GM12878 (cell line): Measurements from ENCODE around the gene SHB. TPM values are rescaled to one million over a fixed set of nuclear protein-coding genes. Genes with fewer than 3 reads are reported as not detected.

Source experiments
- ATAC-seq: fragments of 200-7000 bp; cut with Tn5 transposase; 3 replicates; pipeline ENCODE4 v1.9.1; 2020; ENCODE audit warnings: mild to moderate bottlenecking, moderate library complexity
- BruUV-seq: library from RNA; stranded (reverse); fragments of 400-500 nt; replicated peaks from 2 replicates; lab custom pipeline; 2021; lab: Mats Ljungman, UMichigan
- CTCF ChIA-PET: fragments of 300-600 bp; sonication (Branson Sonifier 250); formaldehyde crosslinking; extraction: SDS; loops from one replicate; lab custom pipeline; 2021; ENCODE audit warnings: inconsistent platforms; lab: Yijun Ruan, JAX
- POLR2A ChIA-PET: fragments of 350-600 bp; formaldehyde crosslinking; extraction: SDS; loops from one replicate; lab custom pipeline; 2021; ENCODE audit warnings: inconsistent platforms; lab: Charles Lee
- RAD21 ChIA-PET: fragments of 300-600 bp; sonication (Branson Sonifier 250); formaldehyde crosslinking; loops from one replicate; lab custom pipeline; 2023; ENCODE audit warnings: antibody characterized with exemption; ENCODE audit not compliant: unreplicated experiment; lab: Charles Lee
- SMC1A ChIA-PET: fragments of 300-600 bp; sonication (Branson Sonifier 250); formaldehyde crosslinking; loops from one replicate; lab custom pipeline; 2023; ENCODE audit not compliant: unreplicated experiment, uncharacterized antibody; lab: Charles Lee
- DNase-seq: peaks from one replicate; pipeline ENCODE4 v3.0.0-alpha.2; 2011; ENCODE audit warnings: low read depth, low spot score
- FAIRE-seq: peaks from 3 replicates; lab custom pipeline; 2011; peaks lifted over from hg19 to GRCh38; lab: Jason Lieb, UNC
- H2AFZ ChIP-seq: 2 replicates; pipeline ENCODE4 v1.6.0; 2011; ENCODE audit warnings: low read depth, low read length, control low read depth; ENCODE audit not compliant: control insufficient read depth
- H3K27ac ChIP-seq: 2 replicates; pipeline ENCODE4 v1.5.1; 2011; ENCODE audit warnings: control low read depth; ENCODE audit not compliant: control insufficient read depth, insufficient read depth
- H3K27me3 ChIP-seq, 2 experiments: replicated peaks in 1 of 2; 2 replicates each; pipeline versions ENCODE4 v1.6.0 to v1.6.1; 2011; ENCODE audit warnings: low read length in 1 of 2; ENCODE audit not compliant: control insufficient read depth in 2 of 2, insufficient read depth in 2 of 2
- H3K36me3 ChIP-seq, 2 experiments: 2 replicates each; pipeline ENCODE4 v1.5.1; 2011; ENCODE audit warnings: low read length in 1 of 2; ENCODE audit not compliant: control insufficient read depth in 2 of 2, insufficient read depth in 2 of 2
- H3K4me1 ChIP-seq: 2 replicates; pipeline ENCODE4 v1.6.1; 2011; ENCODE audit warnings: mild to moderate bottlenecking, low read length, moderate library complexity, mixed read lengths; ENCODE audit not compliant: control insufficient read depth, insufficient read depth
- H3K4me2 ChIP-seq: 2 replicates; pipeline ENCODE4 v1.6.0; 2011; ENCODE audit warnings: control low read depth; ENCODE audit not compliant: control insufficient read depth, insufficient read depth
- H3K4me3 ChIP-seq: fragments of 200-600 bp; sonication (generic); 2 replicates; pipeline ENCODE4 v1.5.1; 2016
- H3K79me2 ChIP-seq: 2 replicates; pipeline ENCODE4 v1.6.0; 2011; ENCODE audit warnings: low read length; ENCODE audit not compliant: control insufficient read depth, insufficient read depth
- H3K9ac ChIP-seq: 2 replicates; pipeline ENCODE4 v1.8.0; 2011; ENCODE audit warnings: low read length, control low read depth, mixed read lengths; ENCODE audit not compliant: control insufficient read depth, insufficient read depth
- H3K9me3 ChIP-seq: replicated peaks from 3 replicates; pipeline ENCODE4 v1.5.1; 2011; ENCODE audit warnings: mild to moderate bottlenecking, low read length; ENCODE audit not compliant: control insufficient read depth, insufficient read depth
- H4K20me1 ChIP-seq: 2 replicates; pipeline ENCODE4 v1.6.0; 2011; ENCODE audit not compliant: control insufficient read depth, insufficient read depth
- BMI1 ChIP-seq: fragments of 450-650 bp; IDR thresholded peaks from 2 replicates; pipeline ENCODE4 v1.6.1; 2016; ENCODE audit warnings: mild to moderate bottlenecking, moderate library complexity, borderline replicate concordance
- CBX3 ChIP-seq: fragments of 200-600 bp; sonication (generic); IDR thresholded peaks from 2 replicates; pipeline ENCODE4 v1.6.1; 2016; ENCODE audit warnings: low read depth, borderline replicate concordance
- CHD4 ChIP-seq: fragments of 200-600 bp; sonication (generic); IDR thresholded peaks from 2 replicates; pipeline ENCODE4 v1.6.1; 2016; ENCODE audit warnings: mild to moderate bottlenecking
- ETV6 ChIP-seq, 2 experiments: fragments of 450-650 bp in 1 of 2; IDR thresholded peaks in 1 of 2; conservative IDR thresholded peaks in 1 of 2; 2 replicates each; pipeline ENCODE4 v1.6.1; 2014; ENCODE audit warnings: antibody characterized with exemption in 1 of 2, borderline replicate concordance in 1 of 2, low read depth in 1 of 2, mild to moderate bottlenecking in 1 of 2, moderate library complexity in 1 of 2
- GABPA ChIP-seq: IDR thresholded peaks from 2 replicates; pipeline ENCODE4 v1.6.1; 2014; ENCODE audit warnings: antibody characterized with exemption, low read depth, mild to moderate bottlenecking, inconsistent platforms
- JUNB ChIP-seq: IDR thresholded peaks from 2 replicates; pipeline ENCODE4 v1.6.1; 2016; ENCODE audit warnings: antibody characterized with exemption, mild to moderate bottlenecking
- MXI1 ChIP-seq: fragments of 150-350 bp; IDR thresholded peaks from 2 replicates; pipeline ENCODE4 v1.6.1; 2011; ENCODE audit warnings: low read depth, mild to moderate bottlenecking, inconsistent platforms, low read length, improper control_type of control experiment
- NFIC ChIP-seq: IDR thresholded peaks from 2 replicates; pipeline ENCODE4 v1.6.1; 2012; ENCODE audit warnings: low read depth, mild to moderate bottlenecking, inconsistent platforms, low read length, moderate library complexity
- NFYA ChIP-seq: IDR thresholded peaks from 2 replicates; pipeline ENCODE4 v1.6.1; 2011; ENCODE audit warnings: low read depth, mild to moderate bottlenecking, low read length, improper control_type of control experiment, borderline replicate concordance
- NRF1 ChIP-seq: conservative IDR thresholded peaks from 2 replicates; pipeline ENCODE4 v1.6.1; 2011; ENCODE audit warnings: mild to moderate bottlenecking, low read depth, low read length, improper control_type of control experiment
- PAX5 ChIP-seq: IDR thresholded peaks from 2 replicates; pipeline ENCODE4 v1.6.1; 2011; ENCODE audit warnings: low read depth, low read length, borderline replicate concordance
- POLR2A ChIP-seq: IDR thresholded peaks from 2 replicates; pipeline ENCODE4 v1.6.1; 2011; ENCODE audit warnings: low read depth, mild to moderate bottlenecking, low read length
- RFX5 ChIP-seq: IDR thresholded peaks from 2 replicates; pipeline ENCODE4 v1.6.1; 2011; ENCODE audit warnings: low read depth, low read length, improper control_type of control experiment
- SMC3 ChIP-seq: IDR thresholded peaks from 2 replicates; pipeline ENCODE4 v1.6.1; 2011; ENCODE audit warnings: low read length, improper control_type of control experiment, borderline replicate concordance
- STAT1 ChIP-seq: fragments of 450-650 bp; conservative IDR thresholded peaks from 2 replicates; pipeline ENCODE4 v1.6.1; 2014; ENCODE audit warnings: antibody characterized with exemption, mild to moderate bottlenecking
- YBX1 ChIP-seq: fragments of 450-650 bp; IDR thresholded peaks from 2 replicates; pipeline ENCODE4 v1.6.1; 2016; ENCODE audit warnings: antibody characterized with exemption
- ZBED1 ChIP-seq: IDR thresholded peaks from 2 replicates; pipeline ENCODE4 v1.6.1; 2016; ENCODE audit warnings: borderline replicate concordance
- ZNF217 ChIP-seq: fragments of 450-650 bp; IDR thresholded peaks from 2 replicates; pipeline ENCODE4 v1.6.1; 2017; ENCODE audit warnings: antibody characterized with exemption, mild to moderate bottlenecking
- ZZZ3 ChIP-seq: IDR thresholded peaks from 2 replicates; pipeline ENCODE4 v1.6.1; 2011; ENCODE audit warnings: low read depth; ENCODE audit not compliant: control insufficient read depth, insufficient read length
- WGBS: methylation state at CpG from one replicate; pipeline ENCODE4 v1.1.6; 2016; ENCODE audit warnings: low lambda C conversion rate; ENCODE audit not compliant: insufficient replicate concordance, insufficient coverage; ENCODE audit errors: missing lambda C conversion rate; 5-methylcytosine and 5-hydroxymethylcytosine counted together
- in situ Hi-C: fragments of 300-500 bp; cut with MboI; formaldehyde crosslinking; loops from 9 replicates; pipeline ENCODE4 v1.14.3; 2018; ENCODE audit warnings: mixed read lengths
- intact Hi-C: fragments of 100-400 bp; cut with micrococcal nuclease; formaldehyde crosslinking; loops from one replicate; pipeline ENCODE4 v1.14.2; 2022; ENCODE audit not compliant: unreplicated experiment
- polyA plus RNA-seq, 11 experiments: library from polyadenylated mRNA; depleted of rRNA in 4 of 11; unstranded in 6 of 11; stranded (reverse) in 5 of 11; fragments of >200 nt; fragmentation: Nextera tagmentation in 4 of 11; fragmentation: Illumina TruSeq in 1 of 11; extraction: Ambion mirVana in 4 of 11; extraction: Trizol in 1 of 11; gene quantifications; 1 replicate in 1 of 11; 2 replicates in 10 of 11; pipeline versions ENCODE4 v1.2.1 to v1.2.3, GENCODE V29; 2011 to 2016; ENCODE audit warnings: inconsistent platforms in 2 of 11, missing spikeins in 2 of 11, low read depth in 1 of 11
- total RNA-seq, 4 experiments: library from RNA; depleted of rRNA in 3 of 4; stranded (reverse); fragments of >200 nt in 3 of 4; fragmentation: Illumina TruSeq in 1 of 4; extraction: Trizol in 1 of 4; gene quantifications; 2 replicates each; pipeline versions ENCODE4 v1.2.1 to v1.2.3, GENCODE V29; 2013 to 2021
- TF ChIP-seq, protein P1 (sequence below): IDR thresholded peaks from 2 replicates; pipeline ENCODE4 v1.6.1; 2011; ENCODE audit warnings: low read depth, mild to moderate bottlenecking, low read length, moderate library complexity, borderline replicate concordance; ENCODE audit errors: extremely low read depth
- TF ChIP-seq, protein P2 (sequence below): fragments of 450-650 bp; IDR thresholded peaks from 2 replicates; pipeline ENCODE4 v1.6.1; 2017; ENCODE audit warnings: antibody characterized with exemption, mild to moderate bottlenecking, moderate library complexity
- TF ChIP-seq, protein P3 (sequence below): IDR thresholded peaks from 2 replicates; pipeline ENCODE4 v1.6.1; 2012; ENCODE audit warnings: low read depth, low read length, improper control_type of control experiment

Gene SHB
- total and polyA plus RNA-seq, 10 of the 15 experiments (the other 5 are each of a cell fraction or from before 2014, with no cell fraction given): 0.29 to 6.2 (median 1.3) TPM

DNA sequence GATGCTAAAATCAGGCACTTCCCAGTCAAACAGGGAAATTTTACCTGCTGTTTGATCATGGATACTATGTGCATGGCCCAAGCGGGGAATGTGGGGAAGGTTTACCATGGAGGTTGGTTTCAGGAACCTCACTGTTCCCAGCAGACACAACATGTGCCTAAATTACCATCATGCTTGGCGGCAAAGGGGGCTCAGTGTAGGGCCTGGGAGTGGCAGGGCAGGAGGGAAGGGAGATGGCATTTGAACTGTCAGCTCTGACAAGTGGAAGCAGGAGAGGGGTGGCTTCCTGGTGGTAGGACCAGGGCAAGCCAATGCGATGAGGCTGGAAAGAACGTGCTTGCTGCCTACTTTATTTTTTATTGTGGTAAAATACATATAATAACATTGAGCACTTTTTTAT is 93.4 kb downstream of the SHB start (continued):
- no peak for TF ChIP-seq STAT1
- TF ChIP-seq JUNB: no peak
- TF ChIP-seq CHD4: no peak
- no peak for TF ChIP-seq NFYA
- no peak for TF ChIP-seq RFX5
- TF ChIP-seq, protein P1, sequence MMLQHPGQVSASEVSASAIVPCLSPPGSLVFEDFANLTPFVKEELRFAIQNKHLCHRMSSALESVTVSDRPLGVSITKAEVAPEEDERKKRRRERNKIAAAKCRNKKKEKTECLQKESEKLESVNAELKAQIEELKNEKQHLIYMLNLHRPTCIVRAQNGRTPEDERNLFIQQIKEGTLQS: no peak
- no peak for TF ChIP-seq ETV6 (conservative IDR thresholded peaks at IDR 0.05 in 1 of 2, IDR thresholded peaks at IDR 0.05 in 1 of 2; ENCODE audit: borderline replicate concordance in 1 of 2, low read depth in 1 of 2)
- TF ChIP-seq, protein P2, sequence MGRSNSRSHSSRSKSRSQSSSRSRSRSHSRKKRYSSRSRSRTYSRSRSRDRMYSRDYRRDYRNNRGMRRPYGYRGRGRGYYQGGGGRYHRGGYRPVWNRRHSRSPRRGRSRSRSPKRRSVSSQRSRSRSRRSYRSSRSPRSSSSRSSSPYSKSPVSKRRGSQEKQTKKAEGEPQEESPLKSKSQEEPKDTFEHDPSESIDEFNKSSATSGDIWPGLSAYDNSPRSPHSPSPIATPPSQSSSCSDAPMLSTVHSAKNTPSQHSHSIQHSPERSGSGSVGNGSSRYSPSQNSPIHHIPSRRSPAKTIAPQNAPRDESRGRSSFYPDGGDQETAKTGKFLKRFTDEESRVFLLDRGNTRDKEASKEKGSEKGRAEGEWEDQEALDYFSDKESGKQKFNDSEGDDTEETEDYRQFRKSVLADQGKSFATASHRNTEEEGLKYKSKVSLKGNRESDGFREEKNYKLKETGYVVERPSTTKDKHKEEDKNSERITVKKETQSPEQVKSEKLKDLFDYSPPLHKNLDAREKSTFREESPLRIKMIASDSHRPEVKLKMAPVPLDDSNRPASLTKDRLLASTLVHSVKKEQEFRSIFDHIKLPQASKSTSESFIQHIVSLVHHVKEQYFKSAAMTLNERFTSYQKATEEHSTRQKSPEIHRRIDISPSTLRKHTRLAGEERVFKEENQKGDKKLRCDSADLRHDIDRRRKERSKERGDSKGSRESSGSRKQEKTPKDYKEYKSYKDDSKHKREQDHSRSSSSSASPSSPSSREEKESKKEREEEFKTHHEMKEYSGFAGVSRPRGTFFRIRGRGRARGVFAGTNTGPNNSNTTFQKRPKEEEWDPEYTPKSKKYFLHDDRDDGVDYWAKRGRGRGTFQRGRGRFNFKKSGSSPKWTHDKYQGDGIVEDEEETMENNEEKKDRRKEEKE: no peak

DNA sequence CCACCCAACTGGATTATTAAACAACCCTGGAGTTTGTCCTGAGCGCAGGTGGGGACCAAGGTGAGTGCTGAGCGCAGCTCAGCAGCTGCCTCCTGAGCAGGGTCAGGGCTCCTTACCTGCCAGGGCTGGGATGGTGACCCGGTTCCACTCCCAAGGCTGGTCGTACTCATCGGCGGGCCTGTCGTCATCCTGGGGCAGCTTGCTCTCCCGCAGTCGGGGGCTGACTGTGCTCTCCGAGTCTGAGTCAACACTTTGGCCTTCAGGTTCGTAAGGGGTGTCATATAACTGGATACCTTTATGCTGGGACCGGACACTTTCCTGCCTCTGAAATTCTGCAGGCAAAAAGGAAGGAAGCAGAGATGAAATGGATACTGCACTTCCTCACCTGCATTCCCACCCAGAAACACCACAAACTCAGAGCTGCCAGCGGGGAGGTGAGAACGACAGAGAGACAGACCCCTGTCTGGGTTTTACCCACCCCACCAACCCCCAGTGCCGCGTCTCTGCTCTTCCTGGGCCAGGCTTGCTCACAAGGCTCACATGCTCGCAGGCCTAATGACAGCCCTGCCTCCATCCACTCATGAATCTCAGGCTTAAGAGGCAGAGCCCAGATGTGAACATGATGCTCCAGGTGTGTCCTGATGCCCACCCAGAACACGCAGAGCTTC is 94.4 kb downstream of the SHB start:
- intact Hi-C loops: no loop called here
- Histone ChIP-seq H4K20me1 (no peaks in the 10 kb centered on the region), H3K27ac (no peak overlapping the region), H3K36me3 (no peaks in the 10 kb centered on the region), H3K4me3 (no peak overlapping the region), H2AFZ (no peak overlapping the region), H3K79me2 (no peaks in the 10 kb centered on the region), H3K4me1 (no peaks in the 10 kb centered on the region), H3K9ac (no peak overlapping the region), H3K27me3 (no peaks in the 10 kb centered on the region; a peak in 1 of 4 replicates), H3K9me3 (no peaks in the 10 kb centered on the region), H3K4me2 (no peak overlapping the region)
- CTCF ChIA-PET: no interaction called here
- DNase-seq: no peak
- RAD21 ChIA-PET: interaction anchor here (0.6 kb wide), 1 partner anchor 286 kb away, joined by 3 read pairs; no protein-coding TSS in a partner anchor
- no peak for FAIRE-seq
- SMC1A ChIA-PET: interaction anchor here (1.0 kb wide), 1 partner anchor 77 kb away, joined by 3 read pairs; no protein-coding TSS in a partner anchor
- no TSS peak for BruUV-seq
- 57% methylated on average over 18 of the region's 18 CpGs for WGBS
- in situ Hi-C loops: loop anchor here (25.0 kb wide), 1 partner anchor 1037 kb away; no protein-coding TSS in a partner anchor
- ATAC-seq: no peak
- POLR2A ChIA-PET: no interaction called here
- no peak for TF ChIP-seq PAX5
- TF ChIP-seq GABPA: no peak
- no peak for TF ChIP-seq POLR2A
- TF ChIP-seq, protein P3, sequence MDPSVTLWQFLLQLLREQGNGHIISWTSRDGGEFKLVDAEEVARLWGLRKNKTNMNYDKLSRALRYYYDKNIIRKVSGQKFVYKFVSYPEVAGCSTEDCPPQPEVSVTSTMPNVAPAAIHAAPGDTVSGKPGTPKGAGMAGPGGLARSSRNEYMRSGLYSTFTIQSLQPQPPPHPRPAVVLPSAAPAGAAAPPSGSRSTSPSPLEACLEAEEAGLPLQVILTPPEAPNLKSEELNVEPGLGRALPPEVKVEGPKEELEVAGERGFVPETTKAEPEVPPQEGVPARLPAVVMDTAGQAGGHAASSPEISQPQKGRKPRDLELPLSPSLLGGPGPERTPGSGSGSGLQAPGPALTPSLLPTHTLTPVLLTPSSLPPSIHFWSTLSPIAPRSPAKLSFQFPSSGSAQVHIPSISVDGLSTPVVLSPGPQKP: no peak
- no peak for TF ChIP-seq MXI1
- no peak for TF ChIP-seq BMI1
- no peak for TF ChIP-seq ZBED1
- TF ChIP-seq YBX1: no peak
- no peak for TF ChIP-seq SMC3
- no peak for TF ChIP-seq CBX3
- TF ChIP-seq ZNF217: no peak
- no peak for TF ChIP-seq NFIC
- no peak for TF ChIP-seq ZZZ3
- TF ChIP-seq NRF1: no peak
